Upper lobe of left lung (tissue), 6 donors: ENCODE results near the gene IL1RN. TPM values are rescaled to one million over a fixed set of nuclear protein-coding genes. Genes with fewer than 3 reads are reported as not detected.
A peak's percentile ranks its signal among the peaks of the same experiment; 100 is the strongest.

Source experiments
- ATAC-seq, 2 donors: fragments of 200-7000 bp; cut with Tn5 transposase; one replicate each; pipeline ENCODE4 v1.9.1; 2022; ENCODE audit warnings: mild to moderate bottlenecking in 2 of 2, moderate library complexity in 2 of 2; ENCODE audit not compliant: low FRiP score in 2 of 2
- DNase-seq, 2 donors: peaks; one replicate each; pipeline ENCODE4 v3.0.0-alpha.2; 2019 to 2020
- H3K27ac ChIP-seq, 4 donors: fragments of 200-600 bp; sonication (generic); one replicate each; pipeline ENCODE4 v1.5.1; 2016 to 2019
- H3K27me3 ChIP-seq, 4 donors: fragments of 200-600 bp; sonication (generic); one replicate each; pipeline ENCODE4 v1.5.1; 2017 to 2019
- H3K36me3 ChIP-seq, 4 donors: fragments of 200-600 bp; sonication (generic); one replicate each; pipeline ENCODE4 v1.5.1; 2016 to 2019
- H3K4me1 ChIP-seq, 4 donors: fragments of 200-600 bp; sonication (generic); one replicate each; pipeline ENCODE4 v1.5.1; 2018 to 2019
- H3K4me3 ChIP-seq, 4 donors: fragments of 200-600 bp; sonication (generic); one replicate each; pipeline ENCODE4 v1.5.1; 2017 to 2019; ENCODE audit warnings: mild to moderate bottlenecking in 2 of 4, moderate library complexity in 1 of 4
- H3K9me3 ChIP-seq, 4 donors: fragments of 200-600 bp; sonication (generic); one replicate each; pipeline ENCODE4 v1.5.1; 2018 to 2019
- CTCF ChIP-seq, 6 experiments: fragments of 450-650 bp in 4 of 6; fragments of 200-600 bp in 2 of 6; sonication (generic) in 2 of 6; IDR thresholded peaks; one replicate each; pipeline ENCODE4 v1.5.1; 2016 to 2019; ENCODE audit warnings: antibody characterized with exemption in 6 of 6
- EP300 ChIP-seq, 4 donors: sonication (generic); formaldehyde crosslinking; IDR thresholded peaks; one replicate each; pipeline ENCODE4 v1.5.1; 2017; ENCODE audit warnings: antibody characterized with exemption in 4 of 4, control low read depth in 2 of 4
- POLR2A ChIP-seq, 4 donors: fragments of 450-650 bp; IDR thresholded peaks; one replicate each; pipeline ENCODE4 v1.5.1; 2016 to 2017; ENCODE audit warnings: antibody characterized with exemption in 4 of 4, mild to moderate bottlenecking in 2 of 4
- POLR2AphosphoS5 ChIP-seq, 2 donors: sonication (generic); formaldehyde crosslinking; IDR thresholded peaks; one replicate each; pipeline ENCODE4 v1.5.1; 2017; ENCODE audit warnings: antibody characterized with exemption in 2 of 2
- WGBS, 2 donors: methylation state at CpG; one replicate each; pipeline ENCODE4 v1.1.5; 2017 to 2018; 5-methylcytosine and 5-hydroxymethylcytosine counted together
- total RNA-seq, 6 donors: library from RNA; depleted of rRNA in 4 of 6; stranded (reverse); fragments of >200 nt in 4 of 6; gene quantifications; one replicate each; pipeline versions ENCODE4 v1.1.0 to v1.2.1, GENCODE V29; 2016 to 2021
- donor health status: DM: no; HTN: no; CAD: no; lungs with moderate emphysema.
- donor health status: DM: no; HTN: yes; CAD: no; lungs with severe emphysema.

Gene IL1RN
- total RNA-seq, 6 donors from 2014 or later, result 2.0 to 40.6 (median 7.9) TPM

GRCh38 chr2:113150258-113150601 is 22.8 kb downstream of the IL1RN start:
- no peak for TF ChIP-seq CTCF (IDR thresholded peaks at IDR 0.05)
- TF ChIP-seq EP300 (IDR thresholded peaks at IDR 0.05), result no peak
- TF ChIP-seq POLR2A (IDR thresholded peaks at IDR 0.05), result no peak
- TF ChIP-seq POLR2AphosphoS5 (IDR thresholded peaks at IDR 0.05), result no peak
- ATAC-seq (no peak), DNase-seq (no peak)
- no peaks in the 10 kb centered on the region for H3K27me3 ChIP-seq
- no peaks in the 10 kb centered on the region for H3K9me3 ChIP-seq
- no peak overlapping the region for H3K4me3 ChIP-seq
- H3K27ac ChIP-seq, result no peak overlapping the region
- H3K36me3 ChIP-seq, result no peaks in the 10 kb centered on the region
- no peaks in the 10 kb centered on the region for H3K4me1 ChIP-seq
- WGBS, 2 donors, result 88 to 92% methylated on average over 5 of the region's 5 CpGs

DNA sequence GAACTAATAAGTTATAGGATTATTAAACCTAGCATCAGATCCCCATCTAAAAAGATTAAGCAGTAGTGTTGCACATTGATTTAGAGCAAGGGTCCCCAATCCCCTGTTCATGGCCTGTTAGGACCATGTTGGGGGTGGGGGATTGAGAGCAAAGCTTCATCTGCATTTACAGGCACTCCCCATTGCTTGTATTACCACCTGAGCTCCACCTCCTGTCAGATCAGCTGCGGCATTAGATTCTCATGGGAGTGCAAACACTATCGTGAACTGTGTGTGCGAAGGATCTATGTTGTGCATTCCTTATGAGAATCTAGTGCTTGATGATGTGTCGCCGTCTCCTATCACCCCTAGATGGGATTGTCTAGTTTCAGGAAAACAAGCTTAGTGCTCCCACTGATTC is 27.9 kb downstream of the IL1RN start:
- Histone ChIP-seq H3K4me3 (no peak overlapping the region), H3K27me3 (no peaks in the 10 kb centered on the region), H3K36me3 (no peaks in the 10 kb centered on the region), H3K9me3 (no peaks in the 10 kb centered on the region), H3K27ac (no peak overlapping the region), H3K4me1 (peaks cover 5 to 17% (median 10%) of the 10 kb centered on the region in 4 donors)
- TF ChIP-seq POLR2A (IDR thresholded peaks at IDR 0.05), result no peak
- no peak for TF ChIP-seq POLR2AphosphoS5 (IDR thresholded peaks at IDR 0.05)
- no peak for TF ChIP-seq EP300 (IDR thresholded peaks at IDR 0.05)
- WGBS, 2 donors, result 94 to 95% methylated on average over 5 of the region's 5 CpGs
- ATAC-seq, result no peak
- DNase-seq, result no peak

GRCh38 chr2:113156278-113157117 is 29.1 kb downstream of the IL1RN start:
- TF ChIP-seq POLR2AphosphoS5 (IDR thresholded peaks at IDR 0.05), result no peak
- TF ChIP-seq EP300 (IDR thresholded peaks at IDR 0.05), result no peak
- no peak for TF ChIP-seq POLR2A (IDR thresholded peaks at IDR 0.05)
- no peak for TF ChIP-seq CTCF (IDR thresholded peaks at IDR 0.05)
- ATAC-seq (no peak), DNase-seq (no peak)
- peak overlapping the region; percentile 11 to 84 (median 61) for H3K27ac ChIP-seq
- peaks cover 5 to 17% (median 10%) of the 10 kb centered on the region in 4 donors for H3K4me1 ChIP-seq
- H3K27me3 ChIP-seq, result no peaks in the 10 kb centered on the region
- H3K36me3 ChIP-seq, result no peaks in the 10 kb centered on the region
- peak overlapping the region in 3 of 4 donors; percentile 57 to 71 (median 64) for H3K4me3 ChIP-seq
- H3K9me3 ChIP-seq, result no peaks in the 10 kb centered on the region
- WGBS, 2 donors, result 52 to 55% methylated on average over 10 of the region's 10 CpGs

GRCh38 chr2:113157118-113157896 is 29.9 kb downstream of the IL1RN start:
- DNase-seq (peak; percentile 71 to 94), ATAC-seq (peak; percentile 73 to 87)
- peak in 1 of 4 donors; percentile 32 for TF ChIP-seq POLR2A (IDR thresholded peaks at IDR 0.05)
- TF ChIP-seq CTCF (IDR thresholded peaks at IDR 0.05), result no peak
- no peaks in the 10 kb centered on the region for H3K27me3 ChIP-seq
- no peaks in the 10 kb centered on the region for H3K9me3 ChIP-seq
- H3K27ac ChIP-seq, result peak overlapping the region; percentile 11 to 84 (median 70)
- H3K4me3 ChIP-seq, result peak overlapping the region; percentile 19 to 71 (median 60)
- peaks cover 5 to 17% (median 10%) of the 10 kb centered on the region in 4 donors for H3K4me1 ChIP-seq
- 3 to 11% methylated on average over 9 to 55 of the region's 92 CpGs for WGBS, 2 donors
- no peaks in the 10 kb centered on the region for H3K36me3 ChIP-seq
